ENCODE results near the gene TVP23A. TPM values are rescaled to one million over a fixed set of nuclear protein-coding genes. Genes with fewer than 3 reads are reported as not detected.

Gene TVP23A
- total RNA-seq, 1 experiment from 2014 or later, result 3.1 TPM

DNA sequence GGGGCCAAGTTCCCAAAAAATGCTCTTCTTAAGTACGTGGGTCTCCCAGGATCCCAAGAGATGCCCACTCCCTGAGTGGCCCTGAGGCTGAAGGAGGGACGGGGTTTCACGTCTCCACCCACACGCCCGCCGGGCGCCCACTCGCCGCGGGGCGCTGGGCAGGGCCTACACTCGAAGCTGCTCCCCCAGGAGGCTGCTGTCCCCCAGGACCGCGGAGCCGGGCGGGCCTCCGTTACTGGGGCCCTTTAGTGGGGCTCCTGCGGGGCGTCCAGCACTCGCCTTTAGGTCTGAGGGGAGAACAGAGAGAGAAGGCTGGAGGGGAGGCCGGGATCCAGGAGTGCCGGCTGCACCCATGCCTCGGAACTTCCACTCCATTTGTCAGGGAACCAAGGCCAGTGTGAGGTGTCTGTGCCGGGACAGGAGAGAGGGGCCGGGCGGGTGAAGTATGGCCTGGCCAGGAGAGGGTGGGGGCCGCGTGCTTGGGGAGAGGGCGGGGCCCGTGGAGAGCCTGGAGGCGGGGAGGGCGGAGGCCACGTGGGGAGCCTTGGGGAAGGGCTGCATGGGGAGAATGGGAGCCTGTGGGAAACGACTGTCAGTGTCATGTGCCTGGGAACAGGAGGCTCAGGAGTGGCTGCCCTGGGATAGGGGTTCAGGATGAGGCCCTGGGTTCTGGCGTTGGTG, 56.1 kb downstream of the TVP23A start:
- H3K9ac ChIP-seq (ENCODE audit: extremely low read depth, insufficient read length, low read length), result no peak overlapping the region
- H3K79me1 ChIP-seq (ENCODE audit: insufficient read depth, low read depth, low read length, poor library complexity, severe bottlenecking), result no peaks in the 10 kb centered on the region
- no peak overlapping the region for H3K23ac ChIP-seq (ENCODE audit: insufficient read length, low read depth, low read length)
- H3K9me3 Mint-ChIP-seq, result peaks cover 0 to 2% of the 10 kb centered on the region in 2 experiments; a peak in 1 of 5 replicates
- H2BK120ac ChIP-seq (ENCODE audit: low read depth, low read length, poor library complexity, severe bottlenecking), result no peak overlapping the region
- no peaks in the 10 kb centered on the region for H3K9me3 ChIP-seq (ENCODE audit: control insufficient read depth, low read depth, low read length)
- no peak overlapping the region for H3T11ph ChIP-seq (ENCODE audit: low read length)
- H3K27ac ChIP-seq (ENCODE audit: insufficient read length, low read depth, low read length), result no peak overlapping the region
- H2BK20ac ChIP-seq (ENCODE audit: low read depth, low read length, poor library complexity, severe bottlenecking), result no peak overlapping the region
- H3K4ac ChIP-seq (ENCODE audit: low read depth, low read length), result no peak overlapping the region
- no peak overlapping the region for H3K4me3 Mint-ChIP-seq
- no peak overlapping the region for H3K18ac ChIP-seq (ENCODE audit: insufficient read length, low read depth, low read length)
- TF ChIP-seq, protein P1, sequence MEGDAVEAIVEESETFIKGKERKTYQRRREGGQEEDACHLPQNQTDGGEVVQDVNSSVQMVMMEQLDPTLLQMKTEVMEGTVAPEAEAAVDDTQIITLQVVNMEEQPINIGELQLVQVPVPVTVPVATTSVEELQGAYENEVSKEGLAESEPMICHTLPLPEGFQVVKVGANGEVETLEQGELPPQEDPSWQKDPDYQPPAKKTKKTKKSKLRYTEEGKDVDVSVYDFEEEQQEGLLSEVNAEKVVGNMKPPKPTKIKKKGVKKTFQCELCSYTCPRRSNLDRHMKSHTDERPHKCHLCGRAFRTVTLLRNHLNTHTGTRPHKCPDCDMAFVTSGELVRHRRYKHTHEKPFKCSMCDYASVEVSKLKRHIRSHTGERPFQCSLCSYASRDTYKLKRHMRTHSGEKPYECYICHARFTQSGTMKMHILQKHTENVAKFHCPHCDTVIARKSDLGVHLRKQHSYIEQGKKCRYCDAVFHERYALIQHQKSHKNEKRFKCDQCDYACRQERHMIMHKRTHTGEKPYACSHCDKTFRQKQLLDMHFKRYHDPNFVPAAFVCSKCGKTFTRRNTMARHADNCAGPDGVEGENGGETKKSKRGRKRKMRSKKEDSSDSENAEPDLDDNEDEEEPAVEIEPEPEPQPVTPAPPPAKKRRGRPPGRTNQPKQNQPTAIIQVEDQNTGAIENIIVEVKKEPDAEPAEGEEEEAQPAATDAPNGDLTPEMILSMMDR (conservative IDR thresholded peaks at IDR 0.05), result no peak
- H2BK15ac ChIP-seq (ENCODE audit: low read depth, low read length), result no peak overlapping the region
- no peak overlapping the region for H2BK5ac ChIP-seq (ENCODE audit: insufficient read length, low read length)
- no peaks in the 10 kb centered on the region for H3K23me2 ChIP-seq (ENCODE audit: insufficient read length, low read depth, low read length, poor library complexity, severe bottlenecking)
- no peak overlapping the region for H2AFZ ChIP-seq (ENCODE audit: low read length)
- no peak overlapping the region for H3K14ac ChIP-seq (ENCODE audit: insufficient read depth, low read length)
- H4K5ac ChIP-seq (ENCODE audit: insufficient read length, low read depth, low read length), result no peak overlapping the region
- no peaks in the 10 kb centered on the region for H4K20me1 ChIP-seq (ENCODE audit: control insufficient read depth, insufficient read depth, insufficient read length)
- no peaks in the 10 kb centered on the region for H3K27me3 Mint-ChIP-seq (ENCODE audit: low read depth)
- H3K79me2 ChIP-seq (ENCODE audit: insufficient read depth, low read length), result no peaks in the 10 kb centered on the region
- H3K4me2 ChIP-seq (ENCODE audit: insufficient read depth, insufficient read length, low read length), result no peak overlapping the region
- H3K4me1 ChIP-seq (ENCODE audit: insufficient read depth, low read length), result no peaks in the 10 kb centered on the region
- no peaks in the 10 kb centered on the region for H3K27me3 ChIP-seq (ENCODE audit: insufficient read depth, low read length)
- H3K56ac ChIP-seq (ENCODE audit: insufficient read length, low read depth, low read length), result no peak overlapping the region
- WGBS (ENCODE audit: extremely low coverage, insufficient read length, low lambda C conversion rate), result no CpG with 5 or more reads among the region's 35 CpGs
- H4K91ac ChIP-seq (ENCODE audit: insufficient read length, low read depth, low read length), result no peak overlapping the region
- no peak for DNase-seq
- H2AK5ac ChIP-seq (ENCODE audit: insufficient read length, low read length), result no peak overlapping the region
- H3K27ac Mint-ChIP-seq, result peak overlapping the region in 2 of 3 experiments; percentile 39 to 62; a peak in 1 of 7 replicates
- H3K36me3 Mint-ChIP-seq (ENCODE audit: insufficient read depth in 1 of 3, low read depth in 3 of 3), result peaks cover 27 to 81% (median 58%) of the 10 kb centered on the region in 3 experiments; a peak in 6 of 7 replicates
- no peak overlapping the region for H2BK12ac ChIP-seq (ENCODE audit: insufficient read length, low read depth, low read length)
- H4K8ac ChIP-seq (replicated peaks; ENCODE audit: insufficient read length, low read depth, low read length), result no peak overlapping the region
- H3K4me1 Mint-ChIP-seq, result no peaks in the 10 kb centered on the region
